GM21360 (cell line): Measurements from ENCODE around the gene RAD9B.
A peak's percentile ranks its signal among the peaks of the same experiment; 100 is the strongest.
"Not testable (repeated sequence)": the region's sequence is repeated elsewhere in the genome, so short reads cannot be mapped to it uniquely, and the experiment has no call there.

Experiments used
- ATAC-seq: cut with Tn5 transposase; IDR thresholded peaks from one replicate; pipeline ENCODE4 v1.9.1; 2021; ENCODE audit warnings: mild to moderate bottlenecking, moderate library complexity; ENCODE audit not compliant: unreplicated experiment

The RAD9B gene

DNA sequence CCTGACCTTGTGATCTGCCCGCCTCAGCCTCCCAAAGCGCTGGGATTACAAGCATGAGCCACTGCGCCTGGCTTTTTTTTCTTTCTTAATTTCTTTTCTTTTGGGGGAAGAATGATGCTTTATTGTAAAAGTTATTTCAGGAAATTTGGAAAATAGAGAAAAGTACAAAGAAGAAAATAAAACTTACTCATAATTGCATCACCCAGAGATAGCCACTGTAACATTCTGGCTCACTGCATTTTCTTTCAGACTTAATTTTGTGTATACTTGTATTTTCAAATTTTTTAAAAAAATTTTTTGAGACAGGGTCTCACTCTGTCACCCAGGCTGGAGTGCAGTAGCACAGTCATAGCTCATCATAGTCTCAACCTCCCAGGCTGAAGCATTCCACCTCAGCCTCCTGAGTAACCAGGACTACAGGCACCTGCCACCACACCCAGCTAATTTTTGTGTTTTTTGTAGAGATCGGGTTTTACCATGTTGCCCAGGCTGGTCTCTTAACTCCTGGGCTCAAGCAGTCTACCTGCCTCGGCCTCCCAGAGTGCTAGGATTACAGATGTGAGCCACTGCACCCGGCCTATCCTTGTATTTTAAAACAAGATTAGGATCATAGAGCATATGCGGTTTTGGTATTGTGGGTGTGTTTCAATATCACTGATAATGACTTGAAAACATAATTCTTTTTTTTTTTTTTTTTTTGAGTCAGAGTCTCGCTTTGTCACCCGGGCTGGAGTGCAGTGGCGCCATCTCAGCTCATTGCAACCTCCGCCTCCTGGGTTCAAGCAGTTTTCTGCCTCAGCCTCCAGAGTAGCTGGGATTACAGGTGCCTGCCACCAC, 19.0 kb downstream of the RAD9B start:
- not testable (repeated sequence) for ATAC-seq

DNA sequence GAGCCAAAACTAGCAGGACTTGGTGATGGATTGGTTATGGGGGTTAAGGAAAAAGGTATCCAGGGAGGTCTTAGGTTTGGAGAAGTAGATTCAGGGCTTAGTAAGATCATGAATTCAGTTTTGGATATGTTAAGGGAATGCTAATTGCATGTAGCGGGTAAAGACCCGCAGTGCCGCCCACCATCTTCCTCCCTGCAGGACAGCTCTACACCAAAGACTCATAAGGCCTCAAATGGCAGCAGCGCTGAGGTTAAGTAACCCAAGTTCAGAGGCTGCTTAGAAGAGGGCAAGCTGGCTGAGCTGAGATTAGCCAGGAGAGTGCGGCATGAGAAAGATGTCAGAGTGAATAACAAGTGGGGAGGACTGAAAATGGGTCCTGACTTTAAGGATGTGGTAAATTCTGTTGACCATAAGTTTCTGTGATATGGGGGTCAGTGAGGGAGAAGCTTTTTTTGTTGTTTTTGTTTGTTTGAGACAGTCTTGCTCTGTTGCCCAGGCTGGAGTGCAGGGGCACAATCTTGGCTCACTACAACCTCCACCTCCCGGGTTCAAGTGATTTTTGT, 26.2 kb downstream of the RAD9B start:
- ATAC-seq: no peak

- no peak for ATAC-seq
These were observed 28.4 kb downstream of the RAD9B start for GRCh38 chr12:110530511-110530910.

- ATAC-seq: peak; percentile 71
These were observed 29.7 kb downstream of the RAD9B start for GRCh38 chr12:110531741-110532333.

GRCh38 chr12:110532644-110533043, 30.5 kb downstream of the RAD9B start:
- ATAC-seq: no peak

- ATAC-seq: no peak
These were observed 31.5 kb downstream of the RAD9B start for GRCh38 chr12:110533607-110534006.

DNA sequence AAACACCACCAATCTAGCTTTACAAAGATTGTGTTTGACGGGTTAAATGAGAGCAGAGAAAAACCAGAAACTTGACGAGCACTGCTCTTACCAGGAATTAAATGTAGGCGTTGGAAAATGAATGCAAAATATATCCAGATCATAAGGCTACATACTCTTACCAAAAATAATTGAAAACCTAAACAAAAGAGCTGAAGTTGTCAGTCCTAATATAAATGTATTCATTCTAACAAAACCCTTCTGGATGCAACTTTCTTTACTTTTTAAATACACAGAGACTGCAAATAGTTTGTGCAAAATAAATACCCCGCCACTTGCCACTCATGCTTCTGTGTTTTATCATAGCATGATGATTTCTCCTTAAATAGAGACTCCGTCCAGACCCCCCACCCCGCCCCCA, 32.7 kb downstream of the RAD9B start:
- ATAC-seq: no peak

- ATAC-seq: no peak
These were observed 34.9 kb downstream of the RAD9B start for GRCh38 chr12:110536834-110537604.

DNA sequence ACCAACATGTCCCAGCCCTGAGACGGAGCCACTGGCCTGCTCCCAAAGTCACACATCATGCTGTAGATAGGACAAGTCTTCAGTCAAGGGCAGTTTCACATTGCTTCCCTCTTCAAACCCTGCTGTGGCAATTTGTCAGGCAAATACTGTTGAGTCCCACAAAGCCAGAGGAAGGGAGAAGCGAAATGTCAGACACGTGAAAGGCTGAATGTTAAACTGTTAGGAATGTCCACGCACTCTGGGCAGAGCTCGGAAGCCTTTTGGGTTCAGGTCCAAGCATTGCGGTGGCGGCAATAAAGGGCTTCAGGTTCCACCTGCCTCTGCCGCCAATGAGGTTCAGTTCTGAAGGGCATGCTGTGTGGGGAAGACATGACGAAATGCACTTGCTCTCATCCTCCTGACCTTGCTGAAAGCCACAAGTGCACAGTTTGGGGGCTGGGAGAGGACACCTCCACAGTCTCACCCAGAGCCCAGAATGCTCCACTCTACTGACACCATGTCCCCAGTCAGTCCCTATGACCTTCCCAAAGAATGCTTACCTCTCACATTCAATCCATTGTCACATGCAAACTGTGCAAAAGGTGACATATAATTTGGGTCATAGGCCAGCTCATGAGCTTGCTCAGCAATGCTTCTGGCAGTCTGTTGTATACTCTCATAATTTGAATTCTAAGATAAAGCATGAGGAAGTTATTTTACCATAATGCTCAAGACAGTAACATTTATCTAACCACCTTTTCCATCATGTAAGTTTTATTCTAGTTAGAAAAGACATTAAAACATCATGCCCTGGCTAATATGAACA, 35.7 kb downstream of the RAD9B start:
- ATAC-seq: no peak

GRCh38 chr12:110538869-110539622, 36.9 kb downstream of the RAD9B start:
- no peak for ATAC-seq

GRCh38 chr12:110540048-110540447, 37.9 kb downstream of the RAD9B start:
- no peak for ATAC-seq

DNA sequence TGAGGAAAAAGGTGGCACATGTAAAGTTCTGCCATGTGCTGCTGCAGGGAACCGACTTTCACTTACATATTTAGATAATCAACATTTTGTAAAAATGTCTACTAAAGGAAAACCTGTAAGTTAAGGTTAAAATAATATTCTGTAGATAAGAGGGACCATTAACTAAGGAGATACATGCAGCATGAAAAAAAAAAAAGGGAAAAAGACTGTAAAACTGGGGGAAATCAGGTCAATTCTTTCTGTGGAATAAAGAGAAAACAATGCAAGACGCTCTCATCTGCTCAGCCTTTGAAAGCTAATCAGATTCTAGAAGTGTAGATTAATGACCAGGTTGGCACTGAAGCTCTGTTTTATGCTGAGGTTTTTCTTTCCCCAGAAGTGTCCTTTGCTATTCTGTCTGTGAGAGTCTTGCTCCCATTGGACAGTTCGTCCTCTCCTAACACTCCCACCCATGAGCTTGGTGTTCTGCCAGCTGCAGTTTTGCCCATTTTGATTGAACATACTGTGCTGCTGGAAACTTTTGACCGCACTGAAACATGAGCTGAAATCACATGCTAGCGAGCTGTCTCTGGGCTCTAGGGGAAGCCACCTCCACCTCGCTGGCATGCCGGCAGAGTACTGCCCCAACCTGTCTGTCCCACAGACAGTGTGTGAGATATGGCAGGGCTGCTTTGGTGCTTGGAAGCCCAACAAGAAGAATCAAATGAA, 41.3 kb downstream of the RAD9B start:
- ATAC-seq: no peak

GRCh38 chr12:110543965-110544364, 41.8 kb downstream of the RAD9B start:
- ATAC-seq: no peak

GRCh38 chr12:110545259-110545658, 43.1 kb downstream of the RAD9B start:
- not testable (repeated sequence) for ATAC-seq

DNA sequence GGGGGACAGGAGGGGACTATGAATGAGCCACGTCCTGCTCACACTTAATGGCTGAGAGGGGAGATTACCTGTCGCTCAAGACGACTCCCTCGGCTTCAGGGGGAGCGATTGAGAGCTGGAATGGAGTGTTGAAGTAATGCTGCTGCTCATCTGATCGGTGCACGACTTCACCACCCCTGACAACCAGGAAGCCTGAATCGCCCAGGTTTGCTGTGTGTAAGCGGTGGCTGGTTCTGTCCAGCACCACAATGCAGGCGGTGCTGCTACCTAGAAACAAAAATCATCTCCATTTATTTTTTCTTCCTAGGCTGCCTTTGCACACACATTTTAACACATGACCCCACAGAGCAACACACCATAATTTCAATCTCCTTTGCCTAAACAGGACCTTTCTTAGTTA, 43.7 kb downstream of the RAD9B start:
- ATAC-seq: no peak

DNA sequence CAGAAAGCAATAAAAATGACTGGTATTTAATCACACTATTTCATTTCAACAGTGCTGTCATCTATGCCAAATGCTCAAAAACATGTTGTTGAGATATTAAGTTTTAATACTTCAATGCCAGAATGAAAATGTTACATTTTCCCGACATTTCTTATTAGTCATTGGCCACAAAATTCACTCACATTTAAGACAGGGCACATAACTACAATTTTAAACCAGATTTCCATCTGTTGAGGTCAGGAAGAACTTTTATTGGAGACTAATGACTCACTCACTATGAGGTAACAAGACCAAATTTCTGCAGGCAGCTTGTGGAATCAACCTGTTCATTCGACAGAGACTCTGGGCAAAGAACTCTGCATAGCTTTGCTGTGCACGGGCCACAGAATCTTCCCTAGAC, 44.2 kb downstream of the RAD9B start:
- ATAC-seq: no peak

DNA sequence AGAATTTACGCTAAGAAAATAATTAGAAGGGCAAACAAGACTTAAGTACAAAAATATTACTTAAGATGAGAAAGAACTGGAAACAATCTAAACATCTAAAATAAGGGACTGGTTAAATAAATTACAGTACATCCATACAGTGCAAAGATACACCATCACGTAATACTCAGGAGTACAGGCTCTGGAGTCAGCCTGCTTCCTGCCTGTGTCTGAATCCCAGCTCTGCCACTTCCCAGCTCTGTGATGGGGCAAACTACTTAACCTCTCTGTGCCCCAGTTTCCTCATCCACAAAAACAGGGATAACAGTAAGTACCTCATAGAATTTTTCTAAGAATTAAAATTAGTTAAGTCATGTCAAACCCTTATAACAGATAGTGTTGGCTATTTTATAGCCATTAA, 45.0 kb downstream of the RAD9B start:
- no peak for ATAC-seq

DNA sequence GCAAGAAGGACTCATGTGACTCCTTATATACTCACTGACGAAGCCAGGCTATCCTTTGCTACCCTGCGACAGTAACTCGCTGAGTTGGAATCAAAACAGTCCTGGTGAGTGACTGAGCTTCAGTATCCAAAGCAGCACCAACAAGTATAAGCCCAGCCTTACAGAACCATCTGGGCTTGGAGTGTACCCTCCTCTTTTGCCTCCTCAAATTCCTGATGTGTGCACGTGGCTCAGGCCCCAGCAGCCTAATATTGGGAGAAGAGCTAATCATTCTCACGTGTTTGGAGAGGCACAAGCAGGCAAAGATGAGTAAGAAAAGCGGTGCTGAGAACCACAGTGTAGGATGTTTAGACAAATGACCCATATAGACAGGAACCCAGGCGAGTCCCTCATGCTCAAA, 46.5 kb downstream of the RAD9B start:
- no peak for ATAC-seq

- no peak for ATAC-seq
These were observed 47.6 kb downstream of the RAD9B start for GRCh38 chr12:110549716-110550115.
